Measurements from ENCODE around the gene WNT9A. TPM values are rescaled to one million over a fixed set of nuclear protein-coding genes. Genes with fewer than 3 reads are reported as not detected.

The WNT9A gene
- total RNA-seq, 1 donor from 2014 or later: 2.2 TPM

- DNase-seq (ENCODE audit: low spot score): no peak
These were observed 23.4 kb downstream of the WNT9A start for GRCh38 chr1:227924168-227924832.

- no peak for DNase-seq (ENCODE audit: low spot score)
These were observed 24.2 kb downstream of the WNT9A start for GRCh38 chr1:227923353-227924167.

GRCh38 chr1:227922501-227923352 lies 25.0 kb downstream of the WNT9A start:
- no peak for DNase-seq (ENCODE audit: low spot score)

- DNase-seq (ENCODE audit: low spot score): no peak
These were observed 26.1 kb downstream of the WNT9A start for GRCh38 chr1:227921461-227922185.

- no peak for DNase-seq (ENCODE audit: low spot score)
These were observed 26.8 kb downstream of the WNT9A start for GRCh38 chr1:227920896-227921295.

- DNase-seq (ENCODE audit: low spot score): no peak
These were observed 27.3 kb downstream of the WNT9A start for GRCh38 chr1:227920426-227920825.

GRCh38 chr1:227919906-227920305 lies 27.8 kb downstream of the WNT9A start:
- no peak for DNase-seq (ENCODE audit: low spot score)

GRCh38 chr1:227918736-227919135 lies 29.0 kb downstream of the WNT9A start:
- DNase-seq (ENCODE audit: low spot score): no peak

- DNase-seq (ENCODE audit: low spot score): no peak
These were observed 29.5 kb downstream of the WNT9A start for GRCh38 chr1:227918083-227918700.

GRCh38 chr1:227917081-227917950 lies 30.4 kb downstream of the WNT9A start:
- DNase-seq (ENCODE audit: low spot score): no peak

- DNase-seq (ENCODE audit: low spot score): no peak
These were observed 31.1 kb downstream of the WNT9A start for GRCh38 chr1:227916655-227917054.

GRCh38 chr1:227915564-227916553 lies 31.9 kb downstream of the WNT9A start:
- no peak for DNase-seq (ENCODE audit: low spot score)

GRCh38 chr1:227914801-227915563 lies 32.8 kb downstream of the WNT9A start:
- DNase-seq (ENCODE audit: low spot score): no peak

- no peak for DNase-seq (ENCODE audit: low spot score)
These were observed 33.7 kb downstream of the WNT9A start for GRCh38 chr1:227913764-227914721.

- no peak for DNase-seq (ENCODE audit: low spot score)
These were observed 34.4 kb downstream of the WNT9A start for GRCh38 chr1:227913396-227913763.

- DNase-seq (ENCODE audit: low spot score): no peak
These were observed 34.9 kb downstream of the WNT9A start for GRCh38 chr1:227912866-227913265.

- no peak for DNase-seq (ENCODE audit: low spot score)
These were observed 36.4 kb downstream of the WNT9A start for GRCh38 chr1:227911376-227911775.

All from mucosa of gallbladder (tissue), 1 donor.